HG02571 (cell line): ENCODE results near the gene SVEP1.
"Not testable (repeated sequence)": the region's sequence is repeated elsewhere in the genome, so short reads cannot be mapped to it uniquely, and the experiment has no call there.

Experiments
- ATAC-seq: cut with Tn5 transposase; IDR thresholded peaks from one replicate; pipeline ENCODE4 v1.9.1; 2021; ENCODE audit warnings: mild to moderate bottlenecking, moderate library complexity; ENCODE audit not compliant: unreplicated experiment

Gene SVEP1

GRCh38 chr9:110579862-110580219 is 300 bp upstream of the SVEP1 start:
- ATAC-seq, result no peak

DNA sequence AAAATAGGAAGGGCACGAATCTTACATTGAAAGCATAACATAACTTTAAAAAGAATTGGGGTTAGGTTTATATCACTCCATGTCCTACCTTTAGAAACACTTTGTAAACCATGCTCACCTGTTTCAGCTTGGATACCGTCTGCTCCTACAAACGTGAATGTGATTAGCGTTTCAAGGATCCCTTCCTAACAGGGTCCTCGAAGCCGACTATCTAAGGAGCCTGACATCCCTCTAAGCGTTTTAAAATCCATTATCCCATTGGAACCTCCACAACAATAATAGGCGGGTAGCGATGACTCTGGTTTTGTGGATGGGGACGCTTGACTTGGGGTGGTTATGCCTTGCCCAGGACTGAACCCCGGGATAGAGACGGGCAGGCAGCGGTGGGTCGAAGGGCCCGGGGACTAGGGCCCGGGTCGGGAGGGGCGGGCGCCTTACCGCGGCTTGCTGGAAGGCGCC is 937 bp downstream of the SVEP1 start:
- no peak for ATAC-seq

DNA sequence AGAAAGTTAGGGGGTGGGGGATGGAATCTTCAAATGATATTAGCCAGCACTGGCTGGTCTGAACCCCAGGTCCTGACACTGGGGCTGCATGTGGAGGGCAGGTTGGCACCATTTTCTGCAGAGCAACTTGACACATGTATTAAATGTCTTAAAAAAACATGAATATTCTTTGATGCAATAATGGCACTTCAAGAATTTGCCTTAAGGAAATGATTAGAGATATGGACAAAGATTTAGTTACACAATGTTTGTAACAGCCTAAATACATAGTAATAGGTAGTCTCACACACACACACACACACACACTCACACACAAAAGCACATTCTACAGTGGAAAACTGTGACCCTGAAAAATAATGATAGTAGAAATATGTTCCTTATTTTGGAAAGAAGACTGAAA is 3.6 kb downstream of the SVEP1 start:
- ATAC-seq, result no peak

GRCh38 chr9:110575169-110575568 is 4.4 kb downstream of the SVEP1 start:
- no peak for ATAC-seq

DNA sequence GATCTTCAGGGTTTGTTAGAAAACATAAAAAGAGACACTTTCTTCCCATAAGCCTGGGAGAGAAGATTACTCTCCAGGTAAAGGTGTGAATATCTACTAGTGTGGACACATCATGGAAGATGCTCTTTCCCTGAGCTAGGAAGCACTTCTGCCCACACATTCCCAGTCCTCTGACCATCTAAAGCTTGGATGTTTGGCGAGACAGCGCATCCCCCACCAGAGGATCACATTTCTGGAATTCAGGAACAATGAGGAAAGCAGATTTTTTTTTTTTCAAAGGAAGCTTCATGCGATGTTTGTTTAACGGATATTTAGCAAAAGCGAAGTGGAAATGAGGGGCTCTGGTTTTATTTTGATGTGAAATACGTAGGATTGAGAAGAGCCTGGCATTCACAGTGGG is 6.2 kb downstream of the SVEP1 start:
- ATAC-seq, result no peak

- no peak for ATAC-seq
These were observed 7.6 kb downstream of the SVEP1 start for GRCh38 chr9:110571801-110572483.

GRCh38 chr9:110566156-110566555 is 13.4 kb downstream of the SVEP1 start:
- ATAC-seq, result no peak

DNA sequence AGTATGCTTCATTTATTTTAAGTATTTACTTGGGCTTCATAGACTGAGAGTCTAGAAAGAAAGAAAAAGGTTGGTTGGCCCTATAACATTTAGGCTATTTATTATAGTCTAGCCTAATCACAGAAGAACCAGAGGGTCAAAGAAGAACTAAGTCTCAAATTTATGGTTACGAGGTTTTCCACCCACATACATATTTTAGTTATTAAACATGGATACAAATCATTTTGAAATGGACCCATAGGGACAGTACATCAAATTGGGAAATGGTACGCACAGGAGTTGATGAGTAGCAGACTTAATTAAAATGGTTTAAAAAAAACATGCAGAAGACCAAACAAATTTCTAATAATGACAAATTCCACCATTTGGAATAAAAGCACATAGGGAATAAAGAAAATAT is 17.7 kb downstream of the SVEP1 start:
- ATAC-seq, result no peak

DNA sequence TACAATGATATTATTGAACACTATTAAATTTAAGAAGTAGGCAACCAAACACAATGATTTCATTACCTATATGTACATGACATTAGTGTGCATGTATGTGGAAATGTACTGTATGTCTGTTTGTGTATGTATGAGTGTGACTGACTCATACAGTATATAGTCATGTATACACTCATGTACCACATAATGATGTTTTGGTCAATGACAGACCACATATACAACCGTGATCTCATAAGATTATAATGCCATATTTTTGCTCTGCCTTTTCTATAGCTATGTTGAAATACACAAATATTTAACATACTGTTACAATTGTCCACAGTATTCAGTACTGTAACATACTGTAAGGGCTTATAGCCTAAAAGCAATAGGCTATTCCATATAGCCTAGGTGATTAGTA is 19.7 kb downstream of the SVEP1 start:
- no peak for ATAC-seq

DNA sequence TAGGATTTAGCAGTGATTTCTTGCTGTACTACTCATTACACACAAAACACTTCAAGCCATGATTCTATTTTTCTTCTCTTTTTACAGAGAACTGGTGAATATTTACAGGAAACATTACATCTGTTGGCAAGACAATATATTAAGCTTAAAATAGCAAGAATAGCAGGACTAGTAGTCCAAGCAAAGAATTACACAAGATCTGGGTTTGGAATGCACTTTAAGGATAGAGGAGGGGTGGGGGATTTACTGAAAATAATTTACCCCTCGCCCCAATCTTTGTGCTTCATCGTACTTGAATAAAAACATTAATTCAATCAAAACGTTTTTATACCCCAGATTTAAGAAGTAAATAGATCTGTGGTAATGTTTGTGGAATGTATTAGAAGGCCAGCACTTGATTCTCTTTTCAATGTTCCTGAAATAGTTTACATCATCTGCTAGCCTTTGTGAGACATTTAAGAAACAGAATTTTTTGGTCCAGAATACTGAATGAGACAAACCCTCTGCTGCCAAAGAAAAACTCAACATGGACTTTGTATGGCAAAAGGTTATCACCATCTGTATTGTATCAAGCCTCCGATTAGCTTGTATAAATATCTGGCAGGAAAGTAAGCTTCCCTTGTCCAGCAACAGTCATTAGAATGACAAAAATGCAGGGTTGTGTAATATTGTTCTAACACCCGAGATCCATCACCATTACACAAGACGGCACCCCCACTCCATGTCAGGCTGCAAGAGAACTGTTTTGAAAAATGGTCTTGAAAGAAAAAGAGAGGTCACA is 23.8 kb downstream of the SVEP1 start:
- no peak for ATAC-seq

DNA sequence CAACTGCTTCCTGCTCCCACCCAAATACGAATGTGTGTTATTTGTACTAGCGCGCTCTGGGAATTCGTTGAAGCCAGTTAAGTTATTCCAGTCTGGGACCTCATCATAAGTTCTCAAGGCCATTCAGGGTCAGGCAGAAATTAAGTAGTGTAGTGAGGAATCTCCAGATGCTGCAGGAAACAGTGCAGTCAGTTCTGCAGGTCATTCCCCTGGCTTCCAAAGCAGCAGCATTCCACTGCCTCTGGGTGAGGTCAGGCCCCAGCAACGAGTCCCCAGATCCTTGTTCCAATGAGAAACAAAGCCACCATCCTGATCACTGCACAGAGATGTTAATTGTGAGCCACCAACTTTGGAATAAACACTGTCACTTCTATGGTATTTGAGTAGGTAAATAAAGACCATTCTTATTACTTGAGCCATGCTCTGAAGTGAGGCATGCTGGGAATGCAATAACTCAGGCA is 33.1 kb downstream of the SVEP1 start:
- no peak for ATAC-seq

- no peak for ATAC-seq
These were observed 33.8 kb downstream of the SVEP1 start for GRCh38 chr9:110545705-110546104.

GRCh38 chr9:110543631-110544051 is 35.9 kb downstream of the SVEP1 start:
- no peak for ATAC-seq

- no peak for ATAC-seq
These were observed 37.6 kb downstream of the SVEP1 start for GRCh38 chr9:110541950-110542349.

DNA sequence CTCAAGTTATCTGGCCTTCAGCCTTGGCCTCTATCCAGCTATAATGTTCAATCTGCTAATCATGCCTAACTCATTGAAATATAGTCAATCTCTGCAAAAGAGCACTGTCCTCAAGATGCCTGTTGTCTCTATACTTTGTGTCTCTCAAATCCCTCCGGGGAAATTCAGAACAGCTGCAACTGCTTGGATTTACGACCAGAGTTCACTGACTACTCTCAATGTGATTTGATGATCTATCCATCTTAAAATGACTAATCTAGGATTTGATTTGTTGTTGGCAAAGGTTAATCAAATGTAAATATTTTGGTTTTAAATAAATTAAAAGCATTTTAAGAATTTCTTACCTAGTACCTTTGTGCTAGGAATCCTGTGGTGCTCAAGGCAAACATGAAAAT is 40.9 kb downstream of the SVEP1 start:
- ATAC-seq, result no peak

GRCh38 chr9:110537841-110538646 is 41.5 kb downstream of the SVEP1 start:
- ATAC-seq, result no peak

DNA sequence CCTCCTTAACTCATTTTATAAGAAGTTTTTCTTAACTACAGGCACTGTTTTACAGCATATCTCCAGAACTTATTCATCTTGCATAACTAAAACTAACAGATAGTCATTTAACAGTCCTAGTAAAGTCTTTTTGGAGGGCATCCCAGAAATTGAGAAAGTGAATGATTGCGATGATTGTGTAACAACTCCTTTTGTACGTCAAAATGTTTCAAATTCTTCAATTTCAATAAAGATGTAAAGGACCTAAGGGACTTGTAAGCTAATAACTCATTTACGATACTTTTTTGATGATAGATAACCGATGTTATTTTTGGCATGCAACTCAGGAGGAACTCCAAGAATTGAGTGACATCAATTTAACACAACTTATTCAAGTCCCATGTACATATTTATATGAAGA is 42.7 kb downstream of the SVEP1 start:
- no peak for ATAC-seq

- ATAC-seq, result not testable (repeated sequence)
These were observed 45.4 kb downstream of the SVEP1 start for GRCh38 chr9:110534162-110534561.

GRCh38 chr9:110532908-110533665 is 46.5 kb downstream of the SVEP1 start:
- ATAC-seq, result no peak

DNA sequence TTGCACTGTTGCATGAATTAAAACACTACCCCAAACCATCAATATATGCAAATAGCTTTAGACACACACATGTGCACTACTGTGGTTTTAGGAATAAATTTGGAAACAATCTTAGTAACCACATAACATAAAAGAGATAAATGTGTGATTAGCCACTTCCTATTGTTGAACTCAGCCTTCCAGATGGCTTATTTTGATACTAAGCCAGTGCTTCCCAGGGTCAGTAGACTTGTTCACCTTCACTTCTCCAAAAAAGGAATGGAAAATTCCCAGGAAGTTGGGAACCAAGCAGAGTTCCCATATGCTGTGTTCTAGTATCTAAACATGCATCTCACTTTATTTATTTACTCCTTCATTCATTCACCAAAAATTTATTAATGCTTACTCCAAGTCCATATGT is 47.8 kb downstream of the SVEP1 start:
- ATAC-seq, result no peak

DNA sequence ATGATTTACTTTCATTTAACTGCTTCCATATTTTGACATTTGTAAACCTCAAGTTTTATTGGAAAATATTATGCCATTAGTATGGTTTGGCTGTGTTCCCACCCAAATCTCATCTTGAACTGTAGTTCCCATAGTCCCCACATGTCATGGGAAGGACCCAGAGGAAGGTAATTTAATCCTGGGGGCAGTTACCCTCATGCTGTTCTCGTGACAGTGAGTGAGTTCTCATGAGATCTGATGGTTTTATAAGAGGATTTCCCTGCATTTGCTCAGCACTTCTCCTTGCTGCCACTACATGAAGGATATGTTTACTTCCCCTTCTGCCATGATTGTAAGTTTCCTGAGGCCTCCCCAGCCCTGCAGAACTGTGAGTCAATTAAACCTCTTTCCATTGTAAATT is 48.3 kb downstream of the SVEP1 start:
- not testable (repeated sequence) for ATAC-seq
